HG02571 (cell line): ENCODE results near the gene FBRSL1.

Source experiments
- ATAC-seq: cut with Tn5 transposase; IDR thresholded peaks from one replicate; pipeline ENCODE4 v1.9.1; 2021; ENCODE audit warnings: mild to moderate bottlenecking, moderate library complexity; ENCODE audit not compliant: unreplicated experiment

FBRSL1 gene

GRCh38 chr12:132554845-132555630 is 65.1 kb downstream of the FBRSL1 start:
- ATAC-seq = no peak

DNA sequence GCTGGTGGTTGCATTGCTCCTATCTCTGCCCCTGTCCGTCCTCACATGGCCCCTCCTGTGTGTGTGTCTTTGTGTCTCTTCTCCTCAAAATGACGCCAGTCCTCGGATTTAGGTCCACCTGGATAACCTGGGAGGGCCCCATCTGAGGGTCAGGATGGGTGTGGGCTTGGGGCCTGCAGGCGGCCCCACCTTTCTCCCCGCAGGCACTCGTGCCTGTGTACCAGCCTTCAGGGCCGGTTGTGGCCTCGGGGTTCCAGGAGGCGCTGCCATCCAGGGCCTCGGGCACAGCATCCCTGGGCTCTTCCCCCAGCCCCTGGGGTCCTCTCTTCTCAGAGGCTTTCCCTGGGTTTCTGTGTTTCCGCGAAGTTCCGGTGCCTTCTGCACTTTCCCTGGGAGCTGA is 65.7 kb downstream of the FBRSL1 start:
- no peak for ATAC-seq

DNA sequence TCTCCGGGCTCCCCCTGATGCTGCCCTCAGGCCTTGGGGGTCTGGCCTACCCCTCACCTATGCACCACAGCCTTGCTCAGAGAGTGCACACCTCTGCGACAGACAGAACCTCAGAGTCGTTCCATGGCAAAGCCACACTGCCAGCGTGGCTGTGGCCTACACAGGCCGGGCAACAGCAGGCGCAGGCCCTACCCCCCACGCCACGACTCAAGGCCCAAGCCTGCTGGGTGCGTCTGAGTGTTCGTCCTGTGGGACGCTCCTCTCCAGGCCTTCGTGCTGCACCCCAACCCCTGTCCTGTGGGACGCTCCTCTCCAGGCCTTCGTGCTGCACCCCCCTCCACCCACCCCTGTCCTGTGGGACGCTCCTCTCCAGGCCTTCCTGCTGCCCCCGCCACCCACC is 66.3 kb downstream of the FBRSL1 start:
- ATAC-seq = no peak

- no peak for ATAC-seq
Observed at GRCh38 chr12:132556801-132557200, 66.8 kb downstream of the FBRSL1 start.

- ATAC-seq = no peak
Observed at GRCh38 chr12:132557291-132558015, 67.5 kb downstream of the FBRSL1 start.

DNA sequence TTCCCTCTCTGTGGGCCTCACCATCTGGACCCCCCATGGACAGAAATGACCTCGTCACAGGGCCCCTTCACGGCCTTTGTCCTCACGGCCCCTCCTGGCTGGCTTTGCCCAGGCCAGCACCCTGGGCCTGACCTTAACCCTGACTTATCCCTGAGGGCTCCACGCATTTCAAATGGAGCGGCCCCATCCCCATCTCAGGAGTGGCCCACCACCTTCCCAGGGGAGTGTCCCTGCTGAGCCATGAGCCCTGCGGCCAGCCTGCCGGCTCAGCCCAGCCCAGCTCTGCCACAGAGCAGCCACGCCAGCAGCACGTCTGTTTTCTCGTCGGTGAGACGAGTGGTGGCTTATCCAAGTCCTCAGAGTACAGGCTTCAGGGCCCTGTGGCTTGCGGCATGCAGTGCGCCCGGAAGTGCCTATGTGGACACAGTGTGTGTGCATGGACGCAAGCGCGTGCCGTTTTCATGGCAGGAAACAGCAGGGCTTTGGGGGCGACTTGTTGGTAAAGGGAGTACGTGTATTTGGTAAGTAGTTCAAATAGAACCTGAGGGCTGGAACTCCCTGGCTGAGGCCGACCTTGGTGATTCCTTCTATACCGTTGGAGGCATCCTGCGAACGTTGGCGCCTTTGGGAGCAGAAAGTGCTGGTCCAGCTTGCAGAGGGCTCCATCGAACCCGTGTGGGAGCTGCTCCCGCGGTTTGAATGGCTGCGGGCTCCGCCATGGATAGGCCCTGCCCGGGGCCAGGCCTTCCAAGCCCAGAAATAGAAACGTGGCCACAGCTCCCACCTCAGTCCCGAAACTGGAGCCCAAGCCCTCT is 68.3 kb downstream of the FBRSL1 start:
- ATAC-seq = no peak

DNA sequence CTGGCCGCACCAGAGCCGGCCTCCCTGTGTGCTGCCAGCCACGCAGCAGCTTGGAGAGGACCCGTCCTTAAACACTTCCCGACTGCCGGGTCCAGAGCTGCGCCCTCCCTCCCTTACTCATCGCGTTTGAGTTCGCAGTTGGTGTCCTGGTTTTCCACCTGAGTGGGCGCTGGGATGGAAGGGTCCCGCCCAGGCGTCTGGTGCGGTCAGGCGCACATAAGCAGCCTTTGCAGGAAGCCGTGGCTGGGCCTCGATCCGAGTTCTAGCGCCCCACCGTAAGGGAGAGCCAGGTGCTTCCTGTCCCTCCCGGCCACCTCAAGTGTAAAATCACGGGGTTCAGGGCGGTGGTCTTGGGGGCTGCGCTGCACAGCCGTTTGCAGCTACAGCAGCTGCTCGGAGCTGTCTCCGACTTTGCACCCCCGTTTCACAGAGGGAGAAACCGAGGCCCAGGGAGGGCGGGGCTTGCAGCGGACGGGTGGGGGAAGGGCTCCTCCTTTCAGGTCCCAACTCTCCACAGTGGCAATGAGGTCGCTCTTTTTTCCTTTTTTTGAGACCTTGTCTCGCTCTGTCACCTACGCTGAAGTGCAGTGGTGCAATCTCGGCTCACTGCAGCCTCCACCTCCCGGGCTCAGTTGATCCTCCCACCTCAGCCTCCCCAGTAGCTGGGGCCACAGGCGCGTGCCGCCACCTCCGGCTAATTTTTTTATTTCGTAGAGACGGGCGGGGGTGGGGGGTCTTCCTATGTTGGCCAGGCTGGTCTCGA is 69.1 kb downstream of the FBRSL1 start:
- no peak for ATAC-seq

GRCh38 chr12:132559652-132560363 is 69.9 kb downstream of the FBRSL1 start:
- ATAC-seq = no peak

- ATAC-seq = no peak
Observed at GRCh38 chr12:132560364-132560613, 70.3 kb downstream of the FBRSL1 start.

DNA sequence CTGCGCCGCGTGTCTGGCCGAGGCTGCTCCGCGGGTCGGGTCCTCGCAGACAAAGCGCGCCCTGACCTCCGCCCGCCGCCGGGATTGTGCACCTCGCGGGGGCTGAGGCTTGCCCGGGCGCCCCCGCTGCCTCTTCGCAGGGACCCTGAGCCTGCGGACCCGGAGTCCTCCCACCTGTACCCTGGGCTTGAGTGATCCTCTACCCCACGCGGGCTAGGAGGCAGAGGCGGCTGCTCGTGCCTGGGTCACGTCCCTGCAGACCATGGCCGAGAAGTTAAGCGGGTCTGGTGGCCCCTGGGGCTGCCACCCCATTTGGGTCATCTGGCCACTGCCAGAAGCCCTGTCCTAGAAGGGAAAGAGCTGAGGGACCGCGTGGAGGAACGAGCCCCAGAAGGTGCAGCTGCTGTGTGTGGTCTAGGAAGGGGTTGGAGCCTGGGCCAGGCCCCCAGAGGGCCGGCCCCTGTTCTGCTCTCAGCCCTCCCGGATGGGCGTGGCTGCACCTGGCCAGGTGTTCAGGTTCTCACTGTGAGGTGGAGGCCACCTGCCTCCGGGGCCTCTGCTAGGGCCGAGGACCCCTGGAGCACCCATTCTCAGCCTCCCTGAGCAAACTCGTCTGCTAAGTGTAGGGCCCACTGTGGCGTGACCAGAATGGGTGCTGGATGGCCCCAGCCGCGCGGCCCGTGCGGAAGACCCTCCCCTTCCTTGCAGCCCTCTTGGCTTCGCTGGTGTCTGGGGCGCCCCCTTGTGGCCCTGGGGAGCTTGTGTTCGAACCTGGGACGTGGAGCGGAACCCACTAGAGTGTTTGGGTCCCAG is 70.9 kb downstream of the FBRSL1 start:
- no peak for ATAC-seq
